Stimulated activated CD8-positive, alpha-beta memory T cell treated with anti-CD3 and anti-CD28 coated beads, Interleukin-12 subunit alpha, Interleukin-12 subunit beta, amount 100 ng/mL, for 4 hours (primary cell): ENCODE measurements around the gene LAMP5.

Experiments used
- DNase-seq: peaks from one replicate; pipeline ENCODE4 v3.0.0-alpha.2; 2020; ENCODE audit warnings: low read depth

The LAMP5 gene

GRCh38 chr20:9500121-9500520 is 14.3 kb upstream of the LAMP5 start:
- DNase-seq, result no peak

GRCh38 chr20:9501473-9501872 is 12.9 kb upstream of the LAMP5 start:
- no peak for DNase-seq

- no peak for DNase-seq
Observed at GRCh38 chr20:9503526-9504245, 10.7 kb upstream of the LAMP5 start.

GRCh38 chr20:9506280-9506821 is 8.0 kb upstream of the LAMP5 start:
- DNase-seq, result no peak

GRCh38 chr20:9506964-9507369 is 7.4 kb upstream of the LAMP5 start:
- DNase-seq, result no peak

- DNase-seq, result no peak
Observed at GRCh38 chr20:9507544-9508239, 6.7 kb upstream of the LAMP5 start.

GRCh38 chr20:9508240-9508661 is 6.1 kb upstream of the LAMP5 start:
- no peak for DNase-seq

GRCh38 chr20:9508696-9509178 is 5.7 kb upstream of the LAMP5 start:
- DNase-seq, result no peak

GRCh38 chr20:9509246-9509645 is 5.1 kb upstream of the LAMP5 start:
- no peak for DNase-seq

- DNase-seq, result no peak
Observed at GRCh38 chr20:9510911-9511310, 3.5 kb upstream of the LAMP5 start.

- DNase-seq, result no peak
Observed at GRCh38 chr20:9514072-9514460, 324 bp upstream of the LAMP5 start.

GRCh38 chr20:9515214-9515585 is 810 bp downstream of the LAMP5 start:
- DNase-seq, result no peak

GRCh38 chr20:9515741-9516233 is 1.4 kb downstream of the LAMP5 start:
- DNase-seq, result no peak

GRCh38 chr20:9516234-9516871 is 2.0 kb downstream of the LAMP5 start:
- no peak for DNase-seq

- no peak for DNase-seq
Observed at GRCh38 chr20:9517297-9518162, 3.1 kb downstream of the LAMP5 start.

- no peak for DNase-seq
Observed at GRCh38 chr20:9518576-9519175, 4.3 kb downstream of the LAMP5 start.

- no peak for DNase-seq
Observed at GRCh38 chr20:9520086-9520485, 5.7 kb downstream of the LAMP5 start.

GRCh38 chr20:9523636-9524035 is 9.2 kb downstream of the LAMP5 start:
- no peak for DNase-seq

- DNase-seq, result no peak
Observed at GRCh38 chr20:9531581-9531980, 17.2 kb downstream of the LAMP5 start.

- DNase-seq, result no peak
Observed at GRCh38 chr20:9532069-9532838, 17.9 kb downstream of the LAMP5 start.

- DNase-seq, result no peak
Observed at GRCh38 chr20:9534025-9534424, 19.6 kb downstream of the LAMP5 start.
